ENCODE measurements around the gene PCDHGA2.

DNA sequence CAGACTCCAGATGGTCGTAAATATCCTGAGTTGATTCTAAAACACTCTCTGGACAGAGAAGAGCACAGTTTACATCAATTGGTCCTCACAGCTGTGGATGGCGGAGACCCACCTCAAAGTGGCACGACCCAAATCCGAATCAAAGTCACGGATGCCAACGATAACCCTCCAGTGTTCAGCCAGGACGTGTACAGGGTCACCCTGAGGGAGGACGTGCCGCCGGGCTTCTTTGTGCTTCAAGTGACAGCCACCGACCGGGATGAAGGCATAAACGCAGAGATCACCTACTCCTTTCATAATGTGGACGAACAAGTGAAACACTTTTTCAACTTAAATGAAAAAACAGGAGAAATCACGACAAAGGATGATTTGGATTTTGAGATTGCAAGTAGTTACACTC lies 22.1 kb downstream of the PCDHGA2 start:
- TF ChIP-seq, protein P1, sequence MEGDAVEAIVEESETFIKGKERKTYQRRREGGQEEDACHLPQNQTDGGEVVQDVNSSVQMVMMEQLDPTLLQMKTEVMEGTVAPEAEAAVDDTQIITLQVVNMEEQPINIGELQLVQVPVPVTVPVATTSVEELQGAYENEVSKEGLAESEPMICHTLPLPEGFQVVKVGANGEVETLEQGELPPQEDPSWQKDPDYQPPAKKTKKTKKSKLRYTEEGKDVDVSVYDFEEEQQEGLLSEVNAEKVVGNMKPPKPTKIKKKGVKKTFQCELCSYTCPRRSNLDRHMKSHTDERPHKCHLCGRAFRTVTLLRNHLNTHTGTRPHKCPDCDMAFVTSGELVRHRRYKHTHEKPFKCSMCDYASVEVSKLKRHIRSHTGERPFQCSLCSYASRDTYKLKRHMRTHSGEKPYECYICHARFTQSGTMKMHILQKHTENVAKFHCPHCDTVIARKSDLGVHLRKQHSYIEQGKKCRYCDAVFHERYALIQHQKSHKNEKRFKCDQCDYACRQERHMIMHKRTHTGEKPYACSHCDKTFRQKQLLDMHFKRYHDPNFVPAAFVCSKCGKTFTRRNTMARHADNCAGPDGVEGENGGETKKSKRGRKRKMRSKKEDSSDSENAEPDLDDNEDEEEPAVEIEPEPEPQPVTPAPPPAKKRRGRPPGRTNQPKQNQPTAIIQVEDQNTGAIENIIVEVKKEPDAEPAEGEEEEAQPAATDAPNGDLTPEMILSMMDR (IDR thresholded peaks at IDR 0.05; ENCODE audit: poor library complexity) = no peak
- no peak for TF ChIP-seq EZH2 (IDR thresholded peaks at IDR 0.05; ENCODE audit: borderline replicate concordance)
- no peak for TF ChIP-seq EZH2phosphoT487 (IDR thresholded peaks at IDR 0.05; ENCODE audit: low read depth, severe bottlenecking, unreplicated experiment)

All from hepatocyte (in vitro differentiated cells).